ENCODE results near the gene SUCO.

DNA sequence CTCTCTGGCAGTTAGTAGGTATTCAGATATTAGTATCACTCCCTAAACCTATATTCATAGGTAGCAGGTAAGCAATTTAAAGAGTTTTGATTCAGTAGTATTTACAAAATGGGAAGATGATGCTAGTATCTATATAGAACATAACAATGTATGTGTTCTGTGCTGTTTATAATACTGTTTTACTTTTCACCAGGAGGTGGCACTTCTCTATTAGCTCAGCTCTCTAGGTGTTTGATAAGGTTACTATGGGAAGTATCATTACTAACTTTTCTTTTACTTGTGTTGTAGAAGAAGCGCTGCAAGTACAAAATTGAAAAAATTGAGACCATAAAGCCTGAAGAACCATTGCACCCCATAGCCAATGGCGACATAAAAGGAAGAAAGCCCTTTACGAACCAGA lies 76.6 kb downstream of the SUCO start:
- TF ChIP-seq POLR2A (IDR thresholded peaks at IDR 0.05; ENCODE audit: low read depth) (no peak), EP300 (IDR thresholded peaks at IDR 0.05) (no peak)
- TF ChIP-seq, protein P1, sequence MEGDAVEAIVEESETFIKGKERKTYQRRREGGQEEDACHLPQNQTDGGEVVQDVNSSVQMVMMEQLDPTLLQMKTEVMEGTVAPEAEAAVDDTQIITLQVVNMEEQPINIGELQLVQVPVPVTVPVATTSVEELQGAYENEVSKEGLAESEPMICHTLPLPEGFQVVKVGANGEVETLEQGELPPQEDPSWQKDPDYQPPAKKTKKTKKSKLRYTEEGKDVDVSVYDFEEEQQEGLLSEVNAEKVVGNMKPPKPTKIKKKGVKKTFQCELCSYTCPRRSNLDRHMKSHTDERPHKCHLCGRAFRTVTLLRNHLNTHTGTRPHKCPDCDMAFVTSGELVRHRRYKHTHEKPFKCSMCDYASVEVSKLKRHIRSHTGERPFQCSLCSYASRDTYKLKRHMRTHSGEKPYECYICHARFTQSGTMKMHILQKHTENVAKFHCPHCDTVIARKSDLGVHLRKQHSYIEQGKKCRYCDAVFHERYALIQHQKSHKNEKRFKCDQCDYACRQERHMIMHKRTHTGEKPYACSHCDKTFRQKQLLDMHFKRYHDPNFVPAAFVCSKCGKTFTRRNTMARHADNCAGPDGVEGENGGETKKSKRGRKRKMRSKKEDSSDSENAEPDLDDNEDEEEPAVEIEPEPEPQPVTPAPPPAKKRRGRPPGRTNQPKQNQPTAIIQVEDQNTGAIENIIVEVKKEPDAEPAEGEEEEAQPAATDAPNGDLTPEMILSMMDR (IDR thresholded peaks at IDR 0.05) = no peak

Data from esophagus muscularis mucosa (tissue), 4 donors.